ENCODE data around the gene SAE1.
A peak's percentile ranks its signal among the peaks of the same experiment; 100 is the strongest.

The SAE1 gene

DNA sequence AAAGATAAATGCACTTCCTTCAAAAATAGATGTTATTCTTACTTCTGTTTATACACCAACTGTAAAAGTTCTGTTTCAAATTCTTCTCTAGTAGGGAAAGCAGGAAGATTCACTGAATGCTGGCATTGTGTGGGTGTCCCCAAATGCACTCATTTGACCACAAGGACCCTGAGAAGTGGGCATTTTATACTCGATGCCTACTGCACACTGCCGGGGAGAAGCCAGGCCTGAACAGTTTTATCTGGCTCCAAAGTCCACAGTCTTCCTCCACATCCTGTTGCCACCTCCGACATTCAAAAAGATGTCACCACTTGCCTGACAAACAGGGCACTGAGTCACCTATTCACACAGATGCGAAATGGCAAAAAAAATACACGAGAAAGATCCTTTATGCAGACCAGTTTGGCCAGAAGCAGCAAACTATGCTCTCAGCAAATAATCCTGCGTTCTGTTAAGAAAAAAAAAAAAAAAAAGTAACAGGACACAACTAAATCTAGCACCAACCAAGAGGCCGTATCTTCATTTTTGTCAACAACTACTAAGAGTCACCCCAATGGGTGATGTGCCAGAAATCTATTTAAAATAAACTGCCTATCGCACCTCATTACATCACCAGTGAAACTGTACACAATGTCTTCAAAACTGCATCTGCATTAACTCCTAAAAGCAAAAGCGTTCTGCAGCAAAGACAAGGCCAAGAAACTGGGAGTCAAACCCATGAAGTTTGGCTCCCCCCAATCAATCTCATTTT lies 23.3 kb upstream of the SAE1 start:
- peak; percentile 59 for DNase-seq

DNA sequence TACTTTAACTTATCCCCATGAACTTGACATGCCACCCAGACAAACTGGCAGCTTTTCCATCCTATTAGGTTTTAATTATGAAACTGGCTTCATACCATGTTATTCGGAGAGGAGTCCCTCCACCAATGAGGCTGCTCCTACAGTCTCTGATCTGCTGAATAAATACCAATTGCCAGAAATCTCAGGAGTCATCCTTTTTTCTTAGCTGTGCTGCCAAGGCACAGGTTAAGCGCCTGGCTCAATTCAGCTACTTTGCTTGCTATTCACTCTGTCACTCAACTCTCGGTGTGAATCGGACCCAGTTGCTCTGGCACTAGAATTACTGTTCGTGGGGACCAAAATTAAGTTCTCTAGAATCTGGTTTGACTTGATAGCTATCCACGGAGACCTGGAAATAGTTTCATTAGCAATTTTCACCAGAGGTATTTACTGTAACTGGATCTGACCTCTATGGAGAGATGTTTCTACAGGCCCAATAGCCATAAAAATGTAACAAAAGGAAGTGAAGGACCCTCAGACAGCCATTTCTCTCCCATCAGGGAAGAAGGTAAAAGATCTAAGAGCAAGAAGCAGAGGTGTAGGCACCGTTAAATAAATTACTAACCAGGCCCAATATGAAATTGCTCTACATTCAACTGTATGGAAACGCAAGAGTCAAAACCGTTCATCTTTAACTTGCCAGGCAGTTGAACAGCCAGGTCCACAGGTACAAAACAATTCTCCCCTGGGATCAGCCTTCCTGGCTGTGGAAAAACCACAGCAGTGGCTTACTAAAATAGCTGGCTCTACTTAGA lies 22.5 kb upstream of the SAE1 start:
- DNase-seq: no peak

DNA sequence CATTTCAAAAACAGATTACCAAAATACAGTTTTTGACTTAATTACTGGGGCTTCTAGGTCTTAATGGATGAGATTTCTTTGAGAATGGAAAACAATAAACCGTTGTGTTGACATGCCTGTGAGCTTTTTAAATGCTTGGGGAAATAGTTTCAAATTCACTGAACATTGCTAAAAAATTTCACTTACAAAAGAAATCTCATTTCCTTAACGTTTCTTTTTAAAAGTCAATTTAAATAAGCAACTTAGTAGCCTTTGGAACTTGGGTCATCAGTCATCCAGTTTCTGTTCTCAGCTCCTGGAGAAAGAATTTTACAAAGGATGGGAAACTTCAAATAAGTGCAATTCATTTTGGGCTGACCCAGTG lies 21.5 kb upstream of the SAE1 start:
- no peak for DNase-seq

DNA sequence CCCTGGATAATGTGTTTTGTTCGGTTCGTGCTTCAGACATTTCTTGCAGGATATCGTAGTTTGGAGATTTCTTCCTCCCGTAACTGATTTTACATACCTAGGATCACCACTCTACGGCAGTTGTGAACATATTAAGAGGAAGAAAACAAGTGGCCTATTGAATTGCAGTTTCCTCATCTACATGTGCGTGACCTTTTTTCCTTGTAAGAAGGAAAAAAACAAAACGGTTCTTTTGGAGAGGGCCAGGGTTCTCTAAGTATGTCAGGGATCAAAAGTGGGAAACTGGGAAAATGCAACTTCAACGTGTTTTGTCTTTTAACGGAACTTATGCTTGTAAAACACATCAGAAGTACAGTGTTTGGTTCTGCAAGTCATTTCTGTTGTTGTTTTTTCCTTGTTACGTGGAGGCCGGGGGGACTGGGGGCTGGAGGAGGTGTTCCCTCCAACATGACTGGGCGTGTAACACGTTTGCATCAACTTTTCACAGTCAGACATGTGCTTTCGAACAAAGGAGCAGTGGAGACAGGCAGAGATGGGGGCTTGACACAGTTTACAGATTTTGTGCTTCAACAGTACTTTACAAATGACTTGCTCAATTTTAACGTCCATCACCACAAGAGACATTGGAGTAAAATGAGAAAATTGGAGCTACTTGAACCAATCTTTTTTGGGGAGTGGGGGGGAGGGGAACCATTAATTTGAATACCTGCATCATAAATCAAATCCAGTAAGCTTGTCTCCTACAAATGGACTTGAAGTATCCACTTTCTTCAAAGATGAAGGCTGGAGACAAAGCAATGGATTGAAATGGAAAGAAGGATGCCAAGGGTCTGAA lies 20.9 kb upstream of the SAE1 start:
- DNase-seq: peak; percentile 74

DNA sequence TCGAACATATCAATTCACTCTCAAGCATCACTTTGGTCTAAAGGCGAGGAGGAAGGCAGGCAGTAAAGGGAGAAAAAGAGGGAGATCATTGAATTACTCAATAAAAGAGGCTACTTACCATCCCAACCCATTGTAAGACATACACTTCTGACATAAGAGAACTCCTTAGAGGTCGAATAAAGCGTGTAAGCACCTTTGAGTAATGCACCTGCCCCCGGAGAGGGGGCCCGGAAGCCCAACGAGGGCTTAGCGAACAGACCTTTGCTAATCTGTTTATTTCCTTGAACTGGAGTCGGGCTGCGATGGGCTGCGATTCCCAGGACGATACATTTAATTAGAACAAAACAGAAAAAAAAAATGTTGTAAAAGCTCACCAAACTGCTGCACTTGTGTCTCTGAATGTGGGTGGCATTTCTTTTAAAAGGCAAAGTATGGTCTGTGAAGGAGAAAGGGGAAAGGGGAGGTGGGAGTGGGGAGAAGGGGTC lies 20.1 kb upstream of the SAE1 start:
- no peak for DNase-seq

DNA sequence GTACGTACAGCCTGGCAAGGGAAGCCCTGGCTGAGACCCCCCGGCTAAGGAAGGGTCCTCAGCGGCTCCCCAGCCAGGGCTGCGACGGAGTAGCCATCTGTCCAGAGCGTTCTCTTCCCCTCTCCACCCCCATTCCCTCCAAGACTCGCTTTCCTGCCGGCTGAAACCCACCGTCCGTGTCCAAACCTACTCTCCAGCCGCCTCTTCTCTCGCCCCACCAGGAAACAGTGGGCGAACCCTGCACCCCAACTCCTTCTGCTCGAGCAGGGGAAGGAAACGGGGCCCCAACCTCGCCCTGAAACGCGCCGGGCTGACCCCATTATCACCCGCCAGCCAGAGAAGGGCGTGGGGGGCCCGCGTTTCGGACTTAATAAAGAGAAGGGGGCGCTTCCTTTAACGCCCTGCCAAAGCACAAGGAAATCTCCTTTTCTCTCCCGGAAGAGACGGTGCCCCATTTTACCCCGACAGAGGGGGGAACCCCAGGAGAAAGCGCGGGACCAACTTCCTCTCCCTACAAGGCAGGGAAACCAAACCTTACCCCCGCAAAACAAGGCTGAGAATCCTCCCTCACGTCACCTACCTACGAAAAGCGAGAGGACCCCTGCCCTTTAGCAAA lies 19.5 kb upstream of the SAE1 start:
- DNase-seq: peak; percentile 39

DNA sequence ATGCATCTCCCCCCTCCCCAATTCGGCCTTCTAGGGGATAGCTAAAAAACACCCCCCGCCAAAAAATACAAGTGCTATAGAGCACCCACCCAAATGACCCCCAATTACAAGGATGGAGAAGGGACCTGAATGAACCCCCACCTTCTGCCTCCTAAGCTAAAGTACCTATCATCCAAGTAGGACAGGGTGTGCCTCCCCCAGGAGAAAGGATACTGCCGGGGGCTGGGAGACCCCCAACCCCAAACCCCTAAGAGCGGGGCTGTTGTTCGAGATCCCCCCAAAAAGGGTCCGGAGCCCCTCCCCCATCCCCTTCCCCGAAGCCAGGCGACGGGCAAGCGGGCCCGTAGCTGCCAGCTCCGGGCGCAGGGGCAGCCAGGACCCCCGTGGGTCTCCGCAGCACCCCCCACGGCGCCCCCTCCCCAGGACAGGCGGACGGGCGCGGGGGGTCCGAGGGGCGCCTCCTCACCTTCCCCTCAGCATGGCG lies 18.9 kb upstream of the SAE1 start:
- no peak for DNase-seq

DNA sequence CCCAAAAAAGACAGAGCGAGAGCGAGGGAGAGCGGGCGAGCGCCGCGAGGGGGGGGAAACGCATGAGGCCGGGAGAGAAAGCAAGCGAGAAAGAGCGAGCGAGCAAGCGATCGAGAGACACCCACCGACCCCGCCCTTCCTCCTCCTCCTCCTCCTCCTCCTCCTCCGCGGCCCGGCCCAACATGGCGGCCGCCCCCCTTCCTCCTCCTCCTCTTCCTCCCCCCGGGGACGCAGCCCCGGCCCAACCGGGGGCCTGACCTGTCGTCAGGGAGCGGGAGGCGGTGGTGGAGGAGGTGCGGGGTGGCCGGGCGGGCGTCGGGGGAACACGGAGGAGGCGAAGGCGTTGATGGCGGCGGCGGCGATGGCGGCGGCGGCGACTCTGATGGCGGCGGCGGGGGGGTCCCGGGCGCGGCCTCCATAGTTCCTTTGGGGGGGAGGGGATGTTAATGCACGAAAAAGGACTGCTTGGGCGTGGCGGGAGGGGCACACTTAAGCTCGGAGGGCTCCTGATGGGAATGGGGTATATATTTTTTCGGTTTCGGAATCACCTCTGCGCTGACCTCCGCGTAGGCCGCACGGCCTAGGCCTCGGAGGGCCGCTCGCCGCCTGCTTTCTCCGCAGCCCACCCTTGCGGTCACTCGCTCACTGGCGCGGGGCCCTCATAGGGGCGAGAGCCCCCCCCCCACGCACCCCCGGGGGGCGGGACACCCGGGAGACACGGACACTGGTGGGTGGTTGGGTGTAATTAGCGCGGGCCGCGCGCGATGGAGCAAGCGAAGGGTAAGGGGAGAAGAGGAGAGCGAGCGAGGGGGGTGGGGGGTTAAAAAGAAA lies 18.3 kb upstream of the SAE1 start:
- DNase-seq: peak; percentile 85

DNA sequence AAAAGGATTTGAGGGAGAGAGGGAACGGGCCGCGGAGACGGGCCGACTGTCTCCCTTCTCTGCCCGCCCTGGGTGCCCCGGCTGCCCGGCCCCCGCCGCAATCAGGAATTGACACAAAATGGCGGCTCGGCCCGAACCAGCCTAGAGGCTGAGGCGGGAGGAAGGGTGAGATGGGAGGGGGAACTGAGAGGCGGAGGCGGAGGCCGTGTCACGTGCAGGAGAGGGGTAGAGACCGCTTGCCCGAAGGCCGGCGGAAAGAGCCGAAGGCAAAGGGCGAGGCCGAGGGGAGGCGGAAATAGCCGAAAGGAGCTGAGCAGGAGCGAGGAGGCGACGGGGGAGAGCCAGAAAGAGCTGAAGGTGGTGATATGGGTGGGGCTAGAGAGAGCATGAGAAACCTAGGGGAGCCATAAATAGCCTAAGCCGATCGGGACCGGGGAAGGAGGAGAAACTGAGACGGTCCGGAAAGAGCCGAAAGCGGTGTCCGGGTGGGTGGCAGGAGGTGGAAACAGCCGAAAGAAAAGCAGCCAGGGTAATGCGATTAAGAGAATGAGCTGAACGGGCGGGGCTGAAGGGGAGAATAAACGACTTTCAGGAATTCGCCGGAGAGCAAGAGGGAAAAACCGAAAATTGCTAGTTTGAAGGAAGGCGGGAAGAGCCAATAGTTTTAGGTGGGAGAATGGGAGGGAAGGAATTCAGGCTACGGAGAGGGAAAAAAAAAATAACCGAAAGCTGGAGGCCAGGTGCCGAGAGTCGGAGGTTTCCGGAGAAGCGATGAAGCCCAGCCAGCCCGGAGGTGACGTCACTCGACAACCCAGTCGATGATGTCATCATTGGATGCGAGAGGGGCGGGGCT lies 17.4 kb upstream of the SAE1 start, which contains the start of gene ZC3H4:
TSS of gene ZC3H4 (minus strand) at position 780 of the 853 bp plus-strand sequence. CDS start 1,192 bp downstream, outside the sequence.
- DNase-seq: peak; percentile 100

DNA sequence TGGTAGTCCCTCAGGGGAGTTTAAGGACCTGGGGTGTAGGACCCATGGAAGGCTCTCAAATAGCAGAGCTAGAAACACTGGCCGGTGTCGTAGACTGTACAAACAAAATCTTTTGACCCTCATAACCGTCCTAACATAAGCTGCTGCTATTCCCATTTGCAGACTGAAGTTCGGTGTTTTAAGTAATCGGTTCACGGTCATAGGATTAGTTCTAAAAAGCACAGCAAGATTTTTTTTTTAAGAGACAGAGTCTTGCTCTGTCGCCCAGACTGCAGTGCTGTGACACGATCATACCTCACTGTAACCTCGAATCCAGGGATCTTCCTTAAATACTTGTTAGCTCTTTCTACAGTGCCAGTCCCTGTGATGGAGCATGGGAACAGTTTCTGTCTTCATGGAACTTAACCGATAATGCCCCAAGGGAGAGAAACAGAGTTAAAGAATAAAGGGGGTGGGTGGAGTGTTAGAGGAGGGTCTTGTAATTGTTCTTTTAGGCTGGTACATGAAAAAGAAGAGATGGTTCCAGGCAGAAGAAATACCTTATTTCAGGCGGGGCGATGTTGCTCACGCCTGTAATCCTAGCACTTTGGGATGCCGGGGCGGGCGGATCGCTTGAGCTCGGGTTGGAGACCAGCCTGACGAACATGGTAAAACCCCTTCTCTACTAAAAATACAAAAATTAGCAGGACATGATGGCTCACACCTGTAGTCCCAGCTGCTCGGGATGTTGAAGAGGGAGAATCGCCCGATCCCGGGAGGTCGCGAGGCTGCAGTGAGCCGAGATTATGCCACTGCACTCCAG lies 16.6 kb upstream of the SAE1 start:
- DNase-seq: no peak

DNA sequence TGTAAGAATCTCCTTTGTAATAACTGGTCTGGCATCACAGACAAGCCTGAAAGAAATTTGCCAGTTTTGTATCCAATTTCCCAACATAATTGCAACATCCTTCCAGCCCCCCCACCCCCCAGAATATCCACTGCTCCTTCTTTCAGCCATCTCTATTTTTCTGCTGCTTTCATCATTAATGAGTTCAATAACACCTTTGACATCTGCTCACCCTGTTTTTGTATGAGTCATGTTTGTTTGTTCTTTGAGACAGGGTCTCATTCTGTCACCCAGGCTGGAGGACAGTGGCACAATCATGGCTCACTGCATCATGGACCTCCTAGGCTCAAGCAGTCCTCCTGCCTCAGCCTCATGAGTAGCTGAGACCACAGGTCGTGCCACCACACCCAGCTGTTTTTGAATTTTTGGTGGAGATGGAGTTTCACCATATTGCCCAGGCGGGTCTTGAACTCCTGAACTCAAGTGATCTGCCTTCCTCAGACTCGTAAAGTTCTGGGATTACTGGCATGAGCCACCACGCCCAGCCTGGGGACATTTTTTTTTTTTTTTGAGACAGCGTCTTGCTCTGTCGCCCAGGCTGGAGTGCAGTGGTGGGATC lies 10.1 kb upstream of the SAE1 start:
- peak; percentile 22 for DNase-seq

DNA sequence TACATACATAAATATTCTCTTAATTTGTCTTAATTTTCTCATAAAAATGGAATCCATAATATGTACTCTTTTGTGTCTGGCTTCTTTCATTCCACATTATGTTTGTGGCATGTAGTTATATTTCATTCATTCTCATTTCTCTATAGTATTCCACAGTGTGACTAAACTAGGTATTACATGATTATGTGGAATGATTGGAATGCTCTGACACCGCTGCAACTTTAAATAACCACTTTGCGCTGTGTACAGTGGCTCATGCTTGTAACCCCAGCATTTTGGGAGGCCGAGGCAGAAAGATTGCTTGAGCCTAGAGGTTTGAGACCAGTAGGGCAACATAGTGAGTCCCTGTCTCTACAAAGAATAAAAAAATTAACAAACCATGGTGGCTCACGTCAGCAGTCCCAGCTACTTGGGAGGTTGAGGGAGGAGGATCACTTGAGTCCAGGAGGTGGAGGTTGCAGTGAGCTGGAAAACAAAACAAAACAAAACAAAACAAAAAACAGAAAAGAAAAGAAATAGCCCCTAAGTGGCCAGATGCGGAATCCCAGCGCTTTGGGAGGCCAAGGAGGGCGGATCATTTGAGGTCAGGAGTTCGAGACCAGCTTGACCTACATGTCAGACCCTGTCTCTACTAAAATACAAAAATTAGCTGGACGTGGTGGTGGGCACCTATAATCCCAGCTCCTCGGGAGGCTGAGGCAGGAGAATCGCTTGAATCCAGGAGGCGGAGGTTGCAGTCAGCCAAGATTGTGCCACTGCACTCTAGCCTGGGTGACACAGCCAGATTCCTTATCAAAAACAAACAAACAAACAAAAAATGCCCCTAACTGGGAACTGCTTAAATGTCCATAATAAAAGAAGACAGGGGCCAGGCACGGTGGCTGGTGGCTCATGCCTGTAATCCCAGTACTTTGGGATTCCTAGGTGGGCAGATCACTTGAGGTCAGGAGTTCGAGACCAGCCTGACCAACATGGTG lies 8.0 kb upstream of the SAE1 start:
- no peak for DNase-seq

DNA sequence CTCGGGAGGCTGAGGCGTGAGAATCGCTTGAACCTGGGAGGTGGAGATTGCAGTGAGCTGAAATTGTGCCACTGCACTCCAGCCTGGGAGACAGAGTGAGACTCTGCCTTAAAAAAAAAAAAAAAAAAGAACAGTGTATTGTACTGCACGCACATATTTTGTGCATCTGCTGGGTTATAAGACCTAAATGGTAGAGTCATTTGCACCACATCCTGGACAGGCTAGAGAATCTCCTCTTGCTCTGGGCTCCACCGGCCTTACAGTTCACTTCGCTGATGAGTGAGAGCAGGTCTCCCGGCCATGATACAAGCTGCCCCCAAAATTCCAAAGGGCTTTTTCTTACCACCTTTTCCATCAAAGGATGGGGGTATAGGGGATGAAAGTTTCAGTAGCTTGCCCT lies 7.2 kb upstream of the SAE1 start:
- DNase-seq: no peak

DNA sequence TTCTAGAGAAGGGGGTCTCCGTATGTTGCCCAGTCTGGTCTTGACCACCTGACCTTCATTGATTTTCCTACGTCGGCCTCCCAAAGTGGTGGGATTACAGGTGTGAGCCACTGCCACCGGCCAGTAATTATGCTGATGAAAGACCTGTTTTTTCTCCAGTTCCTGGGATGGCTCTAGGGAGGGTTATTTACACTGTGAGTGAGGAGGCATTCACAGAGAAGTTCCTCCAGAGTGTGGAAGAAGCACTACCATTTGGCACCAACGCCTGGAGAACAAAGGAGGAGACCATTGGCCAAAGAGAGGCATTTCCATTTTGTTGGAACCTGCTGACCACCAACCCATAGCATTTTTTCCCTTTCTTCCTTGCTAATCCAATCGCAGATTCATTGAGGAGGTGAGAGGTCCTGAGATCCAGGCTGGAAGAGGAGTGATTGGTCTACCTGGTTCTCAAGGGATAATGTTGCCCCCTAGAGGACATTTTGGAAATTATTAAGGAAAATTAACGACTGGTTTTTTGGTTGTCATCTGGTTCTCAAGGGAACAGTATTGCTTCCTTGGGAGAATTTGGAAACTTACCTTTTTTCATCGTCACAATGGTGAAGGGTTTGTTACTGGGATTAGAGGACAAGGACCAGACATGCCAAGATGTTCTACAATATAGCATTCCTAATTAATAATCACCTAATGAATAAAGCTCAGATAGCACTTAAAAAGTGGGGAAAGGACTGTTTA lies 5.5 kb upstream of the SAE1 start:
- DNase-seq: peak; percentile 62

DNA sequence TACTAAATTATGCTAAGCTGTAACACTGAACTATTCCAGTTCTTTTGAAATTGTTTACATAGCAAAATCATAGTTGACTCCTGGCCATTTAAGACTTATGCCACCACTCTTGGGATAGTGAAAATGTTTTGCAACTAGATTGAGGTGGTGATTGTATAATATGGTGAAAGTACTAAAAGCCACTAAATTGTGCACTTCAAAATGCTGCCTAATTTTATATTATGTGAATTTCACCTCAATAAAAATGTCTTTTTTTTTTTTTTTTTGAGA lies 5.0 kb upstream of the SAE1 start:
- DNase-seq: no peak

DNA sequence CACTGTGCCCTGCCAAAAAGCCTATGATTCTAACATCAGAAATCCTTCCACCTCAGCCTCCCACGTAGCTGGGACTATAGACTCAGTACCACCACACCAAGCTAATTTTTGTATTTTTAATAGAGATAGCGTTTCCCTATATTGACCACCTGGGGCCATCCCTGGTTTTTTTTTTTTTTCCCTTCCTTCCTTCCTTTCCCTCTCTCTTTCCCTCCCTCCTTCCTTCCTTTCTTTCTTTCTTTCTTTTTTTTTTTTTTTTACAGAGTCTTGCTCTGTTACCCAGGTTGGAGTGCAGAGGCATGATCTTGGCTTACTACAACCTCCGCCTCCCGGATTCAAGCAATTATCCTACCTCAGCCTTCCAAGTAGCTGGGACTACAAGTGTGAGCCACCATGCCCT lies 1.1 kb upstream of the SAE1 start:
- no peak for DNase-seq

DNA sequence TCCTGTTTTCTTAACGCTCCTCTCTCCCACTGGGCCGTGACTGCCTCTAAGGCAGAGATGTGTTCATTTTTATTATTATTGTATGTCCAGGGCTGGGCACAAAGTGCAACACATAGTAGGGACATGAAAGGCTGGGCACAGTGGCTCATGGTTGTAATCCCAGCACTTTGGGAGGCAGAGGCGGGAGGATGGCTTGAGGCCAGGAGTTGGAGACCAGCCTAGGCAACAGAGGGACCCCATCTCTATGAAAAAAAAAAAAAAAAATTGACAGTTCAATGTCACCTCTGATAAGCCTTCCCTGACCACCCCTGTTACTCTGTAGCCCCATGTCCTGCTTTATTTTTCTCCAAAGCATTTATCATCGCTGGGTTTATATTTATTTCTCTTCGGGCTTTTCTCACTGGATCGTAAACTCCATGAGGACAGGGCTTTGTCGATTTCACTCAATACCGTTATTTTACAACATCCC lies 481 bp upstream of the SAE1 start:
- no peak for DNase-seq
